Measurements from ENCODE around the gene FBXO38.
A peak's percentile ranks its signal among the peaks of the same experiment; 100 is the strongest.

FBXO38 gene

GRCh38 chr5:148483750-148484149, 100.0 kb downstream of the FBXO38 start:
- no peak for DNase-seq

DNA sequence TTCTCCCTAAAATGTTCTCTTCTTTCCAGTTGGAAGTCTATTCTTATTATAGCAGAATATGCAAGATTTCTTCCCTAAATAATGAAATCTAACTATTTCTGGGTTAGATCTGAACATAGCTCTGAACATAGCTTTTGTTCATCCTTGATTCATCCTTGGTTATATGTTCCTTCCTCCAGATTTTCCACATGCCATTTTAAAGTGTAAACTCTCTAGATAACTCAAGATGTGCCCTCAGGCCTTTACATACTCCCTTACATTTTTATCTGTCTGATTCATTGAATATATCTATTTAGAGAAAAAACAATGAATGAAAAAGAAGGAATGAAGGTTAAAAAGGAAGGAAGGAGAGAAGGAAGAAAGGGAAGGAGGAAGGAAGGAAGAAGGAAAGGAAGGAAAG, 100.9 kb downstream of the FBXO38 start:
- DNase-seq: no peak

DNA sequence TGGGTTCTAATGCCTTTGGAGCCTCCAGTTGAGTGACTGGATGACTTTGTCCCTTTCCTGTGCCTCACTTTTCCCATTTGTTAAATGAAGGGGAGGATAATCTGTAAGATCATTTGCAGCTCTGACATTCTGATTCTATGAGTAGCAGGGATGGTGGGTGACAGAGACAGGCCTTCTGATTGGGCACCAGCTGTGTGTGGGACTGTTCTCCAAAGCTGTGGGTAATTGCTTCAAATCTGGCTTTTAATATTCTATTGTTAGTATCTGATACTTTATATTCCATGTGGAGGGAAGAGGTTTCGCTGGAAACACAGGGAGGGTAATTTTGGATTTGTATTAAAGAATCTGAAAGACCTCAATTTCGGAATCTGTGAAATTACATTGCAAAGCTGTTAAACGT, 102.7 kb downstream of the FBXO38 start:
- DNase-seq: no peak

DNA sequence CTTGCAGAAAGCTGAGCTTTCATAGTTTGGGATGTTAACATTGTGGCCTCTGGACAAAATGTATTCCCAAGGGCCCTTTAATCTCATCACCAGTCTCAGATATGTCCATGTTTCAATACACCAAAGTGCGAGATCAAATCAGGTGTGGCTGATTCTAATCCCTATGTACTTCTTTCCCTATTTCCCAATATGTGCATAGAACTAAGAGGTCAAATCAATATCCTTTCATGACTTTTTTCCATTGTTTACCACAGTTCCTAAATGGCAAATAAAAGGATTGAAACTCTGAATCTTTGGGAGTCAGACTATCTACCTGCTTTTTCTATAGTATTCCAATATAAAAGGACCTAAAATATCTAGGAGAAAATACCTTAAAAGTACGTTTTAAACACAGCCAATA, 105.0 kb downstream of the FBXO38 start:
- DNase-seq: no peak

DNA sequence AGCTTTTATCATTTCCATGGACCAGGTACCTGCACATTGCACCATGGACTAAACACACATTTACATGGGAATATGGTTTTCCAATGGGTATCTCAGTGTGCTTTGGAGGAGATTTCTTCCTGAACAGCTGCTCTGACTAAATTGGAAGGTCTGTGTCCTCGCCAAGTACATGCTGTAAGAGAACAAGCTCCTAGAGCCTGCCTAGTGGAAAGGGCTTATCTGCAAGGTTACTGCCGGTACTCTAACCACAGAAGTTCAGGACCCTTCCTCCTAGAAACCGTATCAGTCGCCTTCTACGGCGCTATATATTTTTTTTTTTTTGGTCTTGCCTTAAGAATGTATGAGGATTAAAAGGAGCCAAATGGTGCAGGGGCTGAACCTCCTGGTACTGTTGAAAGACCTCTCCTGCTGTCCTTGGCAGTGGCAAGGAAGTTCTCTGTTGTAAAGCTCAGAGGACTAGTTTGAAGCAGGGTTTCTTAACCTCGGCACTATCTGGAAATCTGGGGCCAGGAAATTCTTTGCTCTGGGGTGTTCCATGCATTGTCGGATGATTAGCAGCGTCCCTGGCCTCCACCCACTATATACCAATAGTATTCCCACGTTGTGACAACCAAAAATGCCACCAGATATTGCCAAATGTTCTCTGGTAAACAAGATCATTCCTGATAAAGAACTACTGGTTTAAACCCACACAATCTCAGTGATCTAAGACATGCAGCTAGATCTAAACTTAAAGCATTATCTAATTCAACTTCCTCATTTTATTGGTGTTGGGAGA, 107.4 kb downstream of the FBXO38 start:
- peak; percentile 52 for DNase-seq

DNA sequence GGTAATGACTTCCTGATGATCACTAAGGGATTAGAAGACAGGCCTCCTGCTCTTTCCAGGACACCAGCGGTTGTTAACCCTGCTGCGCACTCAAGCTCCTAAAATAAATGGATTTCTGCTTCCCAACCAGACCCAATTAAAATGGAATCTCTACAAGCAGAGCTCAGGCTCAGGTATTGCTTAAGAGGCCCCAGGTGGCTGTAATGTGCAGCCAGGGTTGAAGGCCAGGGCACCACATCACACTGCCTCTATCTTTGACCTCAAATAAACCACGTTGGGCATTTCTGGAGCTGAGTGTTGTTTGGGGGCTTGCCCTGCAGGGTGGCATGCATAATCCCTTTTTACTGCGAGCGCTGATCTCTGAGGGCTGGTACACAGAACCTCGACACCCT, 108.0 kb downstream of the FBXO38 start:
- no peak for DNase-seq

- DNase-seq: no peak
Measured at GRCh38 chr5:148492351-148492750, 108.6 kb downstream of the FBXO38 start.

All from OCI-M1 (cell line).